Endothelial cell of umbilical vein (primary cell): ENCODE results near the gene MXI1. TPM values are rescaled to one million over a fixed set of nuclear protein-coding genes. Genes with fewer than 3 reads are reported as not detected.

Experiments used
- BruUV-seq: library from RNA; stranded (reverse); fragments of 400-500 nt; replicated peaks from 2 replicates; lab custom pipeline; 2021; lab: Mats Ljungman, UMichigan
- CTCF ChIA-PET: fragments of 300-600, 350-600 bp; sonication (Branson Sonifier 250); formaldehyde crosslinking; loops from one replicate; lab custom pipeline; 2021; ENCODE audit warnings: antibody characterized with exemption, inconsistent platforms; lab: Charles Lee
- POLR2A ChIA-PET: fragments of 300-600, 350-600 bp; sonication (Branson Sonifier 250); formaldehyde crosslinking; loops from one replicate; lab custom pipeline; 2021; ENCODE audit warnings: antibody characterized with exemption, inconsistent platforms; lab: Charles Lee
- DNase-seq: peaks from one replicate; pipeline ENCODE4 v3.0.0-alpha.2; 2011; ENCODE audit warnings: low read depth, low spot score
- FAIRE-seq: peaks from 2 replicates; lab custom pipeline; 2011; peaks lifted over from hg19 to GRCh38; lab: Jason Lieb, UNC
- H2AFZ ChIP-seq: 2 replicates; pipeline ENCODE4 v1.6.0; 2012; ENCODE audit warnings: low read depth, low read length, control low read depth, inconsistent platforms
- H3K27ac ChIP-seq: 2 replicates; pipeline ENCODE4 v1.5.1; 2011; ENCODE audit warnings: low read depth, mild to moderate bottlenecking, control low read depth, low read length, moderate library complexity; ENCODE audit not compliant: insufficient read depth
- H3K27me3 ChIP-seq, 2 experiments: 2 replicates each; pipeline versions ENCODE4 v1.6.0 to v1.6.1; 2011; ENCODE audit warnings: low read length in 2 of 2, mixed read lengths in 1 of 2; ENCODE audit not compliant: control insufficient read depth in 2 of 2, insufficient read depth in 2 of 2
- H3K36me3 ChIP-seq, 2 experiments: 2 replicates in 1 of 2; 3 replicates in 1 of 2; pipeline ENCODE4 v1.5.1; 2011; ENCODE audit warnings: low read length in 2 of 2, mild to moderate bottlenecking in 1 of 2, moderate library complexity in 1 of 2; ENCODE audit not compliant: control insufficient read depth in 2 of 2, insufficient read depth in 2 of 2; ENCODE audit errors: extremely low read depth in 1 of 2
- H3K4me1 ChIP-seq: 3 replicates; pipeline ENCODE4 v1.5.1; 2011; ENCODE audit warnings: mild to moderate bottlenecking, low read length; ENCODE audit not compliant: control insufficient read depth, insufficient read depth; ENCODE audit errors: extremely low read depth
- H3K4me2 ChIP-seq: 2 replicates; pipeline ENCODE4 v1.6.1; 2011; ENCODE audit warnings: low read length, control low read depth, mixed read lengths; ENCODE audit not compliant: insufficient read depth
- H3K4me3 ChIP-seq, 3 experiments: fragments of 200-600 bp in 1 of 3; sonication (generic), shearing (Covaris generic) in 1 of 3; replicated peaks in 1 of 3; 2 replicates each; pipeline ENCODE4 v1.5.1; 2011 to 2016; ENCODE audit warnings: control low read depth in 3 of 3, low read length in 3 of 3, mild to moderate bottlenecking in 2 of 3, inconsistent platforms in 1 of 3, low read depth in 1 of 3, moderate library complexity in 1 of 3; ENCODE audit not compliant: insufficient read depth in 1 of 3
- H3K79me2 ChIP-seq: 2 replicates; pipeline ENCODE4 v1.6.0; 2012; ENCODE audit warnings: low read length, inconsistent platforms; ENCODE audit not compliant: control insufficient read depth, insufficient read depth
- H3K9ac ChIP-seq: replicated peaks from 2 replicates; pipeline ENCODE3; 2011; ENCODE audit warnings: low read length, control low read depth; ENCODE audit not compliant: insufficient read depth; ENCODE audit errors: extremely low read depth
- H3K9me1 ChIP-seq: replicated peaks from 3 replicates; pipeline ENCODE4 v1.6.0; 2011; ENCODE audit warnings: mild to moderate bottlenecking, low read length; ENCODE audit not compliant: control insufficient read depth, insufficient read depth; ENCODE audit errors: extremely low read depth
- H3K9me3 ChIP-seq: replicated peaks from 2 replicates; pipeline ENCODE4 v1.5.1; 2012; ENCODE audit warnings: low read length, inconsistent platforms; ENCODE audit not compliant: control insufficient read depth, insufficient read depth
- H4K20me1 ChIP-seq: replicated peaks from 2 replicates; pipeline ENCODE3; 2011; ENCODE audit warnings: mild to moderate bottlenecking, low read length; ENCODE audit not compliant: control insufficient read depth, insufficient read depth; ENCODE audit errors: extremely low read depth
- EZH2 ChIP-seq: IDR thresholded peaks from 2 replicates; pipeline ENCODE4 v1.6.1; 2012; ENCODE audit warnings: borderline replicate concordance, low read depth, mild to moderate bottlenecking, moderate library complexity, low read length, inconsistent platforms; ENCODE audit not compliant: severe bottlenecking
- FOS ChIP-seq: IDR thresholded peaks from 2 replicates; pipeline ENCODE4 v1.6.1; 2011; ENCODE audit warnings: mild to moderate bottlenecking, low read length, moderate library complexity, borderline replicate concordance; ENCODE audit not compliant: insufficient read depth
- GATA2 ChIP-seq: IDR thresholded peaks from 2 replicates; pipeline ENCODE4 v1.7.0; 2011; ENCODE audit warnings: low read depth, mild to moderate bottlenecking, moderate library complexity, mixed read lengths, low read length; ENCODE audit not compliant: insufficient read length, insufficient read depth
- JUN ChIP-seq: IDR thresholded peaks from 2 replicates; pipeline ENCODE4 v1.6.1; 2011; ENCODE audit warnings: borderline replicate concordance, low read depth; ENCODE audit not compliant: insufficient read length, insufficient read depth
- MYC ChIP-seq: IDR thresholded peaks from one replicate; pipeline ENCODE4 v1.6.1; 2011; ENCODE audit warnings: mild to moderate bottlenecking, low read depth, low read length
- POLR2A ChIP-seq: IDR thresholded peaks from 2 replicates; pipeline ENCODE4 v1.6.1; 2012; ENCODE audit warnings: low read depth, mild to moderate bottlenecking, control low read depth, low read length
- POLR2AphosphoS5 ChIP-seq: IDR thresholded peaks from 2 replicates; pipeline ENCODE4 v1.6.1; 2012; ENCODE audit warnings: low read depth, mild to moderate bottlenecking, control low read depth, low read length, moderate library complexity; ENCODE audit not compliant: insufficient read depth
- dilution Hi-C: fragments of 300-500 bp; cut with MboI; formaldehyde crosslinking; loops from one replicate; pipeline ENCODE4 v1.15.0; 2019; ENCODE audit warnings: low sequenced_read_pairs; ENCODE audit not compliant: extremely low pct_ligation_motif_present
- intact Hi-C: fragments of 100-400 bp; cut with micrococcal nuclease; formaldehyde crosslinking; loops from one replicate; pipeline ENCODE4 v1.10.0; 2022
- polyA plus RNA-seq, 4 experiments: library from polyadenylated mRNA; depleted of rRNA in 3 of 4; stranded (reverse) in 3 of 4; unstranded in 1 of 4; fragments of >200 nt; gene quantifications; 2 replicates each; pipeline versions ENCODE4 v1.2.1 to v1.2.3, GENCODE V29; 2011 to 2012; ENCODE audit warnings: missing spikeins in 1 of 4
- total RNA-seq: library from RNA; stranded (reverse); gene quantifications from 2 replicates; pipeline ENCODE4 v1.2.3, GENCODE V29; 2021
- TF ChIP-seq, protein P1 (sequence below), 2 donors: IDR thresholded peaks; 1 replicate in 1 of 2; 2 replicates in 1 of 2; pipeline ENCODE4 v1.5.1; 2011; ENCODE audit warnings: low read length in 2 of 2, mild to moderate bottlenecking in 2 of 2, moderate library complexity in 2 of 2, control low read depth in 1 of 2, inconsistent platforms in 1 of 2, low read depth in 1 of 2; ENCODE audit not compliant: insufficient read depth in 1 of 2; ENCODE audit errors: extremely low read depth in 1 of 2
- TF ChIP-seq, protein P2 (sequence below): IDR thresholded peaks from 2 replicates; pipeline ENCODE4 v1.6.1; 2011; ENCODE audit not compliant: insufficient read depth, insufficient read length

Gene MXI1
- total and polyA plus RNA-seq, 2 donors (not counting 3 experiments of a cell fraction or from before 2014, with no cell fraction given), result 2.7 to 8.5 TPM

DNA sequence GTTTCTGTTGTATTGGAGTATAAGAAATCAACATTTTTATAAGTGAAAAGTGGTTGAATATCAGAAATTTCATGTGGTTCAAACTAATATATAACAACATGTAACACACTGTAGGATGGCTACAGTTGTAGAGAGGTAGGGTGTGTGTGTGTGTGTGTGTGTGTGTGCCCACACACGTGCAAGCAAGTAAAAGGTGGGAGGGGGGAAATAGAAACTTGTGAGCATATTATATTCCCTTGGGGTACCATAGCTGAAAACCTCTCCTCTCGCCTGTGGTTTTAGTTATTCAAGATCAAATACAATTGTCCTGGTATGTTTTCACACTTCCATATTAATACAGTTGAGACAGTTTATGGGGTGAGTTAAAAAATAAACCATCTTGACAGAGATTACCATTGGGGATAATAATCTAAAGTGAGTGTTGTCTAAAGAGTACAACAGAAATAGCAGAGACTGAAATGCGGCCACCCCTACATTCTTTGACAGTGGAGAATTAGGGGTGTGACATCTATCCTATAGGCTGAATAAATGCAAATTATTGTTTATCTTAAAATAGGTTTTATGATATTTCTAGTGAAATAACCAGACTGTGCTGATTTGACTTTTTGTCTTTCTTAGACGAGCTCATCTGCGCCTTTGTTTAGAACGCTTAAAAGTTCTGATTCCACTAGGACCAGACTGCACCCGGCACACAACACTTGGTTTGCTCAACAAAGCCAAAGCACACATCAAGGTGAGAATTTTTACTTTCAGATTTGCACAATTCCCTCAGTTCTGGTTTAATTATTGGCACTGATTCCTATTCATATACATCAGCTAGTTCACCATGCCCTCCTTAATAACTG lies 71.4 kb downstream of the MXI1 start:
- TF ChIP-seq MYC (no peak), JUN (no peak), EZH2 (no peak), GATA2 (no peak), FOS (no peak), POLR2A (no peak), POLR2AphosphoS5 (no peak)
- TF ChIP-seq, protein P1, sequence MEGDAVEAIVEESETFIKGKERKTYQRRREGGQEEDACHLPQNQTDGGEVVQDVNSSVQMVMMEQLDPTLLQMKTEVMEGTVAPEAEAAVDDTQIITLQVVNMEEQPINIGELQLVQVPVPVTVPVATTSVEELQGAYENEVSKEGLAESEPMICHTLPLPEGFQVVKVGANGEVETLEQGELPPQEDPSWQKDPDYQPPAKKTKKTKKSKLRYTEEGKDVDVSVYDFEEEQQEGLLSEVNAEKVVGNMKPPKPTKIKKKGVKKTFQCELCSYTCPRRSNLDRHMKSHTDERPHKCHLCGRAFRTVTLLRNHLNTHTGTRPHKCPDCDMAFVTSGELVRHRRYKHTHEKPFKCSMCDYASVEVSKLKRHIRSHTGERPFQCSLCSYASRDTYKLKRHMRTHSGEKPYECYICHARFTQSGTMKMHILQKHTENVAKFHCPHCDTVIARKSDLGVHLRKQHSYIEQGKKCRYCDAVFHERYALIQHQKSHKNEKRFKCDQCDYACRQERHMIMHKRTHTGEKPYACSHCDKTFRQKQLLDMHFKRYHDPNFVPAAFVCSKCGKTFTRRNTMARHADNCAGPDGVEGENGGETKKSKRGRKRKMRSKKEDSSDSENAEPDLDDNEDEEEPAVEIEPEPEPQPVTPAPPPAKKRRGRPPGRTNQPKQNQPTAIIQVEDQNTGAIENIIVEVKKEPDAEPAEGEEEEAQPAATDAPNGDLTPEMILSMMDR (IDR thresholded peaks at IDR 0.05; ENCODE audit: extremely low read depth in 1 of 2, insufficient read depth in 1 of 2, low read depth in 1 of 2, low read length in 2 of 2), result no peak
- TF ChIP-seq, protein P2, sequence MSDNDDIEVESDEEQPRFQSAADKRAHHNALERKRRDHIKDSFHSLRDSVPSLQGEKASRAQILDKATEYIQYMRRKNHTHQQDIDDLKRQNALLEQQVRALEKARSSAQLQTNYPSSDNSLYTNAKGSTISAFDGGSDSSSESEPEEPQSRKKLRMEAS, result no peak
- Histone ChIP-seq H4K20me1 (no peaks in the 10 kb centered on the region), H3K36me3 (no peaks in the 10 kb centered on the region), H3K27ac (no peak overlapping the region), H3K4me2 (peak overlapping the region; percentile 79), H3K27me3 (peaks cover 0 to 2% of the 10 kb centered on the region in 2 experiments), H3K9ac (no peak overlapping the region), H3K4me1 (peaks cover 5% of the 10 kb centered on the region), H3K4me3 (peak overlapping the region in 1 of 3 experiments; percentile 41), H3K79me2 (no peaks in the 10 kb centered on the region), H2AFZ (peak overlapping the region; percentile 66), H3K9me1 (no peaks in the 10 kb centered on the region), H3K9me3 (no peaks in the 10 kb centered on the region)
- dilution Hi-C loops (loop anchor here (25.0 kb wide), 2 partner anchors 141 to 391 kb away; no protein-coding TSS in a partner anchor), intact Hi-C loops (loop anchor here (1.0 to 2.0 kb wide), 5 partner anchors 52 to 394 kb away; no protein-coding TSS in a partner anchor)
- BruUV-seq, result no TSS peak
- FAIRE-seq (no peak), DNase-seq (no peak)
- POLR2A ChIA-PET, result interaction anchor here (0.9 kb wide), 1 partner anchor 138 kb away, joined by 3 read pairs; no protein-coding TSS in a partner anchor
- CTCF ChIA-PET, result interaction anchor here (0.6 to 4.8 kb wide), 10 partner anchors 21 to 1858 kb away, joined by 3 to 72 read pairs (median 5); partner anchors contain the start of gene MXI1
